Loucy (cell line): ENCODE measurements around the gene BCL3.

Experiments
- H2AFZ ChIP-seq: fragments of 200-600 bp; sonication (generic); 2 replicates; pipeline ENCODE4 v1.6.0; 2016; ENCODE audit warnings: antibody characterized with exemption, mild to moderate bottlenecking, low read length, moderate library complexity
- H3F3A ChIP-seq: fragments of 200-600 bp; 2 replicates; pipeline ENCODE4 v1.6.0; 2016; ENCODE audit warnings: antibody characterized with exemption, low read depth, mild to moderate bottlenecking
- H3K27me3 ChIP-seq: fragments of 200-600 bp; sonication (generic); 2 replicates; pipeline ENCODE4 v1.6.1; 2014; ENCODE audit warnings: low read length, mild to moderate bottlenecking; ENCODE audit not compliant: insufficient read depth, poor library complexity, severe bottlenecking
- H3K36me3 ChIP-seq: fragments of 200-600 bp; sonication (generic); 2 replicates; pipeline ENCODE4 v1.6.1; 2016; ENCODE audit warnings: low read length; ENCODE audit not compliant: insufficient read depth
- H3K4me1 ChIP-seq: fragments of 200-600 bp; sonication (generic); 2 replicates; pipeline ENCODE4 v1.5.1; 2014; ENCODE audit warnings: low read length, mild to moderate bottlenecking; ENCODE audit not compliant: insufficient read depth, poor library complexity, severe bottlenecking
- H3K4me2 ChIP-seq: fragments of 200-600 bp; sonication (generic); 2 replicates; pipeline ENCODE4 v1.6.0; 2014; ENCODE audit warnings: antibody characterized with exemption, low read length, low read depth, mild to moderate bottlenecking; ENCODE audit not compliant: poor library complexity, severe bottlenecking
- H3K4me3 ChIP-seq: fragments of 200-600 bp; sonication (generic); 2 replicates; pipeline ENCODE4 v1.5.1; 2014; ENCODE audit warnings: low read length, mild to moderate bottlenecking, mixed read lengths; ENCODE audit not compliant: poor library complexity, severe bottlenecking
- H3K79me2 ChIP-seq: fragments of 200-600 bp; sonication (generic); 2 replicates; pipeline ENCODE4 v1.6.1; 2014; ENCODE audit warnings: low read length; ENCODE audit not compliant: insufficient read depth
- H3K9ac ChIP-seq: fragments of 200-600 bp; sonication (generic); 2 replicates; pipeline ENCODE4 v1.6.0; 2014; ENCODE audit warnings: mild to moderate bottlenecking, low read depth, low read length, moderate library complexity; ENCODE audit not compliant: poor library complexity, severe bottlenecking
- H3K9me2 ChIP-seq: fragments of 200-600 bp; sonication (generic); replicated peaks from 2 replicates; pipeline ENCODE4 v1.6.1; 2016; ENCODE audit warnings: low read depth, low read length, mixed read lengths
- H3K9me3 ChIP-seq: fragments of 200-600 bp; sonication (generic); 2 replicates; pipeline ENCODE4 v1.6.1; 2014; ENCODE audit warnings: mild to moderate bottlenecking, antibody characterized with exemption, low read length, low read depth; ENCODE audit not compliant: insufficient read depth
- H4K20me1 ChIP-seq: fragments of 200-600 bp; sonication (generic); 2 replicates; pipeline ENCODE4 v1.6.0; 2014; ENCODE audit warnings: antibody characterized with exemption, low read length, mild to moderate bottlenecking; ENCODE audit not compliant: insufficient read depth, poor library complexity, severe bottlenecking
- EZH2phosphoT487 ChIP-seq: fragments of 200-600 bp; IDR thresholded peaks from 2 replicates; pipeline ENCODE4 v1.6.1; 2018; ENCODE audit warnings: antibody characterized with exemption, mild to moderate bottlenecking, moderate library complexity, borderline replicate concordance
- TF ChIP-seq, protein P1 (sequence below): fragments of 200-600 bp; sonication (generic); conservative IDR thresholded peaks from 2 replicates; pipeline ENCODE4 v1.5.1; 2014; ENCODE audit warnings: mild to moderate bottlenecking, antibody characterized with exemption, low read length

Gene BCL3

GRCh38 chr19:44762038-44762437 is 13.5 kb downstream of the BCL3 start:
- H3K4me2 ChIP-seq, result no peak overlapping the region
- H3K9me3 ChIP-seq, result no peaks in the 10 kb centered on the region
- H3K9me2 ChIP-seq, result no peaks in the 10 kb centered on the region
- TF ChIP-seq, protein P1, sequence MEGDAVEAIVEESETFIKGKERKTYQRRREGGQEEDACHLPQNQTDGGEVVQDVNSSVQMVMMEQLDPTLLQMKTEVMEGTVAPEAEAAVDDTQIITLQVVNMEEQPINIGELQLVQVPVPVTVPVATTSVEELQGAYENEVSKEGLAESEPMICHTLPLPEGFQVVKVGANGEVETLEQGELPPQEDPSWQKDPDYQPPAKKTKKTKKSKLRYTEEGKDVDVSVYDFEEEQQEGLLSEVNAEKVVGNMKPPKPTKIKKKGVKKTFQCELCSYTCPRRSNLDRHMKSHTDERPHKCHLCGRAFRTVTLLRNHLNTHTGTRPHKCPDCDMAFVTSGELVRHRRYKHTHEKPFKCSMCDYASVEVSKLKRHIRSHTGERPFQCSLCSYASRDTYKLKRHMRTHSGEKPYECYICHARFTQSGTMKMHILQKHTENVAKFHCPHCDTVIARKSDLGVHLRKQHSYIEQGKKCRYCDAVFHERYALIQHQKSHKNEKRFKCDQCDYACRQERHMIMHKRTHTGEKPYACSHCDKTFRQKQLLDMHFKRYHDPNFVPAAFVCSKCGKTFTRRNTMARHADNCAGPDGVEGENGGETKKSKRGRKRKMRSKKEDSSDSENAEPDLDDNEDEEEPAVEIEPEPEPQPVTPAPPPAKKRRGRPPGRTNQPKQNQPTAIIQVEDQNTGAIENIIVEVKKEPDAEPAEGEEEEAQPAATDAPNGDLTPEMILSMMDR, result no peak
- no peak for TF ChIP-seq EZH2phosphoT487
- no peak overlapping the region for H3K9ac ChIP-seq
- H3K36me3 ChIP-seq, result no peaks in the 10 kb centered on the region
- no peak overlapping the region for H3K4me3 ChIP-seq
- H2AFZ ChIP-seq, result no peak overlapping the region
- H3F3A ChIP-seq, result no peaks in the 10 kb centered on the region
- H3K79me2 ChIP-seq, result no peaks in the 10 kb centered on the region
- H3K4me1 ChIP-seq, result peaks cover 12% of the 10 kb centered on the region
- no peaks in the 10 kb centered on the region for H4K20me1 ChIP-seq
- no peaks in the 10 kb centered on the region for H3K27me3 ChIP-seq

GRCh38 chr19:44765033-44765948 is 16.8 kb downstream of the BCL3 start:
- Histone ChIP-seq H3K9me3 (no peaks in the 10 kb centered on the region), H3K9ac (no peak overlapping the region), H3K79me2 (no peaks in the 10 kb centered on the region), H3F3A (no peaks in the 10 kb centered on the region), H3K4me1 (peaks cover 16% of the 10 kb centered on the region), H2AFZ (no peak overlapping the region), H3K27me3 (no peaks in the 10 kb centered on the region), H3K9me2 (no peaks in the 10 kb centered on the region), H4K20me1 (no peaks in the 10 kb centered on the region), H3K4me3 (no peak overlapping the region), H3K4me2 (no peak overlapping the region), H3K36me3 (no peaks in the 10 kb centered on the region)
- TF ChIP-seq, protein P1, result no peak
- no peak for TF ChIP-seq EZH2phosphoT487

DNA sequence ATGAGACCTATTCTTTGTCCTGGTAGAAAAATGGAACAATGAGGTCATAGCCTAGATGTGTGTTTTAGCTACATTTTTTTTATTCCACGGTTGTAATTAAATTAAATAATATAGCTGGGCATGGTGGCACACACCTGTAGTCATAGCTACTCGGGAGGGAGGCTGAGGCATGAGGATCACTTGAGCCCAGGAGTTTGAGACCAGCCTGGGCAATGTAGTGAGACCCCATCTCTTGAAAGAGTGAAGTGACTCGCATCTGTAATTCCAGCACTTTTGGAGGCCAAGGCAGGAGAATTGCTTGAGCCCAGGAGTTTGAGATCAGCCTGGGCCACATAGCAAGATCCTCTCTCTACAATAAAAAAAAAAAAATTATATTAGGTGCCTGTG is 17.4 kb downstream of the BCL3 start:
- no peaks in the 10 kb centered on the region for H3K36me3 ChIP-seq
- TF ChIP-seq, protein P1, result no peak
- no peak for TF ChIP-seq EZH2phosphoT487
- H3F3A ChIP-seq, result no peaks in the 10 kb centered on the region
- H3K4me2 ChIP-seq, result no peak overlapping the region
- no peak overlapping the region for H2AFZ ChIP-seq
- no peaks in the 10 kb centered on the region for H4K20me1 ChIP-seq
- H3K4me3 ChIP-seq, result no peak overlapping the region
- H3K27me3 ChIP-seq, result no peaks in the 10 kb centered on the region
- H3K9ac ChIP-seq, result no peak overlapping the region
- no peaks in the 10 kb centered on the region for H3K79me2 ChIP-seq
- H3K4me1 ChIP-seq, result peaks cover 18% of the 10 kb centered on the region
- H3K9me2 ChIP-seq, result no peaks in the 10 kb centered on the region
- H3K9me3 ChIP-seq, result no peaks in the 10 kb centered on the region
